Neutrophil (primary cell): Measurements from ENCODE around the gene NOP14.
A peak's percentile ranks its signal among the peaks of the same experiment; 100 is the strongest.

Source experiments
- H3K27ac ChIP-seq: fragments of 200-600 bp; sonication (generic); 2 replicates; pipeline ENCODE4 v1.5.1; 2016; ENCODE audit warnings: mild to moderate bottlenecking, moderate library complexity
- H3K27me3 ChIP-seq: fragments of 200-600 bp; sonication (generic); 2 replicates; pipeline ENCODE4 v1.6.0; 2016; ENCODE audit warnings: mild to moderate bottlenecking
- H3K36me3 ChIP-seq: fragments of 200-600 bp; sonication (generic); 2 replicates; pipeline ENCODE4 v1.5.1; 2017
- H3K4me1 ChIP-seq, 2 experiments: fragments of 200-600 bp in 1 of 2; sonication (generic) in 1 of 2; 1 replicate in 1 of 2; 2 replicates in 1 of 2; pipeline versions ENCODE4 v1.5.1 to v1.6.1; 2013 to 2016; ENCODE audit warnings: low read depth in 1 of 2, low read length in 1 of 2, mild to moderate bottlenecking in 1 of 2, moderate library complexity in 1 of 2; ENCODE audit not compliant: control insufficient read depth in 1 of 2, insufficient read depth in 1 of 2
- H3K4me3 ChIP-seq, 2 experiments: fragments of 200-600 bp in 1 of 2; sonication (generic) in 1 of 2; 1 replicate in 1 of 2; 2 replicates in 1 of 2; pipeline ENCODE4 v1.5.1; 2013 to 2016; ENCODE audit warnings: low read depth in 1 of 2, low read length in 1 of 2, mild to moderate bottlenecking in 1 of 2, moderate library complexity in 1 of 2
- H3K9me3 ChIP-seq: fragments of 200-600 bp; sonication (generic); 2 replicates; pipeline ENCODE4 v1.5.1; 2016
- TF ChIP-seq, protein P1 (sequence below): fragments of 200-600 bp; sonication (generic); IDR thresholded peaks from 2 replicates; pipeline ENCODE4 v1.5.1; 2016; ENCODE audit warnings: antibody characterized with exemption

NOP14 gene

GRCh38 chr4:2937986-2938385, 25.2 kb downstream of the NOP14 start:
- Histone ChIP-seq H3K36me3 (peaks cover 52% of the 10 kb centered on the region), H3K9me3 (no peaks in the 10 kb centered on the region), H3K27me3 (no peaks in the 10 kb centered on the region), H3K4me3 (no peak overlapping the region), H3K27ac (no peak overlapping the region), H3K4me1 (peaks cover 21 to 25% of the 10 kb centered on the region in 2 experiments)
- TF ChIP-seq, protein P1, sequence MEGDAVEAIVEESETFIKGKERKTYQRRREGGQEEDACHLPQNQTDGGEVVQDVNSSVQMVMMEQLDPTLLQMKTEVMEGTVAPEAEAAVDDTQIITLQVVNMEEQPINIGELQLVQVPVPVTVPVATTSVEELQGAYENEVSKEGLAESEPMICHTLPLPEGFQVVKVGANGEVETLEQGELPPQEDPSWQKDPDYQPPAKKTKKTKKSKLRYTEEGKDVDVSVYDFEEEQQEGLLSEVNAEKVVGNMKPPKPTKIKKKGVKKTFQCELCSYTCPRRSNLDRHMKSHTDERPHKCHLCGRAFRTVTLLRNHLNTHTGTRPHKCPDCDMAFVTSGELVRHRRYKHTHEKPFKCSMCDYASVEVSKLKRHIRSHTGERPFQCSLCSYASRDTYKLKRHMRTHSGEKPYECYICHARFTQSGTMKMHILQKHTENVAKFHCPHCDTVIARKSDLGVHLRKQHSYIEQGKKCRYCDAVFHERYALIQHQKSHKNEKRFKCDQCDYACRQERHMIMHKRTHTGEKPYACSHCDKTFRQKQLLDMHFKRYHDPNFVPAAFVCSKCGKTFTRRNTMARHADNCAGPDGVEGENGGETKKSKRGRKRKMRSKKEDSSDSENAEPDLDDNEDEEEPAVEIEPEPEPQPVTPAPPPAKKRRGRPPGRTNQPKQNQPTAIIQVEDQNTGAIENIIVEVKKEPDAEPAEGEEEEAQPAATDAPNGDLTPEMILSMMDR = no peak

DNA sequence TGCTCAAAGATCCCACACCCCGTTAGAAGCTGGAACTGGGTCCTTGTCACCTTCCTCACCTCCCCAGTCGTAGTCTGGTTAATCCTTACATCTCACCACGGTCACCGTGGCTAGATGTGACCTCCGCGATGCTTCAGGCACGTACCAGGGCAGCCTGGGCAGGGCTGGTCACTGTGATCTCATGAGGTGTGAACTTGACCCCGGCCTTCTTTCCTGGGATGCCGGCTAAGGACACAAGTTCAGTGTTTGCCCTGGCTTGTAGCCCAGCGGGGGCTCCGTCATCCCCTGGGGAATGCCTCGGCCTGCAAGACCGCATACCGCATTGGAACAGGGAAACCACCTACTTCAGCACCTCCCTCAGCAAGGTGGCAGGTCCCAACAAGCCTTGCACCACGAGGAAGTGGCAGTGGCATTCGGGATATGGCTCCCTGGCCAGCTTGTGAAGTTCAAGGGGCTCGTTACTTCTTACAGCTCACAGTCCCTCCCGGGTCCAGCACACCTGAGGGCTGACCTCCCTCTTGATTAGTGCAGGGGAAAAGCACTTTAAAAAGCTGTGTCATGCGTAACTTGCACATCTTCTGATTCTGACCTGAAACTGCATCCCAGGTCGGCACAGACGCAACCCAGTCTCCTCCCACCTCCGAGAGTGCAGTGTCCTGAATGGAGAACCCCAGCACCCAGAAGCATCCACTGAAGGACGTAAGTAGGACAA, 25.9 kb downstream of the NOP14 start:
- Histone ChIP-seq H3K36me3 (peaks cover 48% of the 10 kb centered on the region), H3K4me3 (no peak overlapping the region), H3K4me1 (peaks cover 28 to 32% of the 10 kb centered on the region in 2 experiments), H3K27ac (no peak overlapping the region), H3K9me3 (no peaks in the 10 kb centered on the region), H3K27me3 (no peaks in the 10 kb centered on the region)
- TF ChIP-seq, protein P1 = no peak

DNA sequence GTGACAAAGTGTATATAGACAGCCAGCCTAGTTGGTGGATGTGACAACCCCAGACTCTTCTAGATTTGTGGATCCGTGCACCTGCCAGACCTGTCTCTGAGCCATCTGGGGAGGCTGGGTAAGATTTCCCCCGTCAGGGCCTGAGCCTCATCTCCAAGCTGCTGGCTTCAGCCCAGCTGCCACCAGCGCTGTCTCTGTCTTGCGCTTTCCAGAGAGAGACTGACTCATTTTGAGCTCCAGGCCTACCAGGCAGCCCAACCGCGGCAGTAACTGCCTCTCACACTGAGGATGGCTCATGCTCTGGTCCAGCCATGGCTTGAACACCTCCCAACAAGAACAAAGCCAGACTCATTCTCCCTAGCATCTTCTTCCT, 26.4 kb downstream of the NOP14 start:
- Histone ChIP-seq H3K4me1 (peaks cover 33 to 38% of the 10 kb centered on the region in 2 experiments), H3K36me3 (peaks cover 43% of the 10 kb centered on the region), H3K27ac (no peak overlapping the region), H3K9me3 (no peaks in the 10 kb centered on the region), H3K27me3 (no peaks in the 10 kb centered on the region), H3K4me3 (no peak overlapping the region)
- TF ChIP-seq, protein P1 = no peak

GRCh38 chr4:2935762-2936743, 27.2 kb downstream of the NOP14 start:
- no peaks in the 10 kb centered on the region for H3K27me3 ChIP-seq
- H3K36me3 ChIP-seq = peaks cover 40% of the 10 kb centered on the region
- peaks cover 40 to 45% of the 10 kb centered on the region in 2 experiments for H3K4me1 ChIP-seq
- peak overlapping the region; percentile 90 to 94 for H3K4me3 ChIP-seq
- no peaks in the 10 kb centered on the region for H3K9me3 ChIP-seq
- H3K27ac ChIP-seq = peak overlapping the region; percentile 88
- TF ChIP-seq, protein P1 = no peak

GRCh38 chr4:2934813-2935761, 28.1 kb downstream of the NOP14 start:
- peaks cover 41 to 48% of the 10 kb centered on the region in 2 experiments for H3K4me1 ChIP-seq

More at GRCh38 chr4:2934813-2935761, 28.1 kb downstream of the NOP14 start:
- peak overlapping the region; percentile 90 to 94 for H3K4me3 ChIP-seq
- no peaks in the 10 kb centered on the region for H3K27me3 ChIP-seq
- peaks cover 40% of the 10 kb centered on the region for H3K36me3 ChIP-seq
- no peaks in the 10 kb centered on the region for H3K9me3 ChIP-seq
- TF ChIP-seq, protein P1 = peak; percentile 57
- peak overlapping the region; percentile 88 for H3K27ac ChIP-seq
